H4 (cell line): ENCODE data around the gene SH2D6. TPM values are rescaled to one million over a fixed set of nuclear protein-coding genes. Genes with fewer than 3 reads are reported as not detected.

Experiments used
- DNase-seq: peaks from one replicate; pipeline ENCODE4 v3.0.0-alpha.2; 2015; ENCODE audit warnings: low spot score
- total RNA-seq: library from RNA; depleted of rRNA; stranded (reverse); fragments of >200 nt; shearing (Covaris generic); gene quantifications from 2 replicates; pipeline ENCODE4 v1.2.3, GENCODE V29; 2014

SH2D6 gene
- total RNA-seq, 1 experiment from 2014 or later = not detected

GRCh38 chr2:85421260-85422071 is 3.0 kb downstream of the SH2D6 start:
- no peak for DNase-seq

- DNase-seq = no peak
Observed at GRCh38 chr2:85422072-85422457, 3.6 kb downstream of the SH2D6 start.

- DNase-seq = no peak
Observed at GRCh38 chr2:85423525-85423924, 5.0 kb downstream of the SH2D6 start.

- DNase-seq = no peak
Observed at GRCh38 chr2:85425588-85425987, 7.1 kb downstream of the SH2D6 start.

GRCh38 chr2:85427300-85427835 is 8.9 kb downstream of the SH2D6 start:
- DNase-seq = no peak

- DNase-seq = no peak
Observed at GRCh38 chr2:85428343-85428881, 9.9 kb downstream of the SH2D6 start.

- no peak for DNase-seq
Observed at GRCh38 chr2:85429213-85429923, 10.9 kb downstream of the SH2D6 start.

GRCh38 chr2:85429924-85430289 is 11.4 kb downstream of the SH2D6 start:
- DNase-seq = no peak

- DNase-seq = no peak
Observed at GRCh38 chr2:85430752-85431569, 12.4 kb downstream of the SH2D6 start.

GRCh38 chr2:85431570-85432205 is 13.2 kb downstream of the SH2D6 start:
- no peak for DNase-seq

GRCh38 chr2:85433511-85434089 is 15.1 kb downstream of the SH2D6 start:
- peak; percentile 94 for DNase-seq

- DNase-seq = no peak
Observed at GRCh38 chr2:85434696-85435095, 16.2 kb downstream of the SH2D6 start.

GRCh38 chr2:85435220-85435958 is 16.9 kb downstream of the SH2D6 start:
- DNase-seq = no peak

GRCh38 chr2:85435981-85436835 is 17.7 kb downstream of the SH2D6 start:
- DNase-seq = no peak

GRCh38 chr2:85436836-85437487 is 18.4 kb downstream of the SH2D6 start:
- no peak for DNase-seq

GRCh38 chr2:85437488-85438200 is 19.1 kb downstream of the SH2D6 start:
- DNase-seq = peak; percentile 89

- DNase-seq = no peak
Observed at GRCh38 chr2:85438201-85439024, 19.9 kb downstream of the SH2D6 start.
